ENCODE results near the gene ZNF691.
"Not testable (repeated sequence)": the region's sequence is repeated elsewhere in the genome, so short reads cannot be mapped to it uniquely, and the experiment has no call there.

DNA sequence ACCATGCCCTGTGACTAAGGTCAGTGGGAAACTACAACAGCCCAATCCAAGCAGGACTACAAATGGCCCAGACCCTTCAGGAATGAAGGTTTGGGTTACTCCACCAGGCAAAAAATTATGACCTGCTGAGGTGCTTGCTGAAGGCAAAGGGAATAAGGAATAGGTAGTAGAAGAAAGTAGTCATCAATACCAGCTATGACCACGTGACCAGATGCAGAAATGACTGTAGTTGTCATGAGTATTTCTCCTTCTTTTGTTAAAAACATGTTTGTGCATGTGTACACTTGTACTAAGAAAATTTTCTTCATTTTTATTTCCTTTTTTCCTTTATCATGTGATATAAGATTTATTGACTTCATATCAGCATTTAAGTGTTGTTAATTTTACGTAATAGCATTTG, 22.8 kb downstream of the ZNF691 start:
- not testable (repeated sequence) for TF ChIP-seq CTBP1 (IDR thresholded peaks at IDR 0.05; ENCODE audit: borderline replicate concordance); BHLHE40 (IDR thresholded peaks at IDR 0.05; ENCODE audit: borderline replicate concordance); TARDBP (IDR thresholded peaks at IDR 0.05); ELF4 (IDR thresholded peaks at IDR 0.05); NFRKB (IDR thresholded peaks at IDR 0.05); FOXA1 (IDR thresholded peaks at IDR 0.05); FOXM1 (IDR thresholded peaks at IDR 0.05; ENCODE audit: borderline replicate concordance); L3MBTL2 (conservative IDR thresholded peaks at IDR 0.05); FOXK2 (IDR thresholded peaks at IDR 0.05); HDGF (IDR thresholded peaks at IDR 0.05; ENCODE audit: borderline replicate concordance); SP1 (IDR thresholded peaks at IDR 0.05); ZNF384 (IDR thresholded peaks at IDR 0.05)
- TF ChIP-seq, protein P1, sequence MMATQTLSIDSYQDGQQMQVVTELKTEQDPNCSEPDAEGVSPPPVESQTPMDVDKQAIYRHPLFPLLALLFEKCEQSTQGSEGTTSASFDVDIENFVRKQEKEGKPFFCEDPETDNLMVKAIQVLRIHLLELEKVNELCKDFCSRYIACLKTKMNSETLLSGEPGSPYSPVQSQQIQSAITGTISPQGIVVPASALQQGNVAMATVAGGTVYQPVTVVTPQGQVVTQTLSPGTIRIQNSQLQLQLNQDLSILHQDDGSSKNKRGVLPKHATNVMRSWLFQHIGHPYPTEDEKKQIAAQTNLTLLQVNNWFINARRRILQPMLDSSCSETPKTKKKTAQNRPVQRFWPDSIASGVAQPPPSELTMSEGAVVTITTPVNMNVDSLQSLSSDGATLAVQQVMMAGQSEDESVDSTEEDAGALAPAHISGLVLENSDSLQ (IDR thresholded peaks at IDR 0.05), result not testable (repeated sequence)
